A549 (cell line): ENCODE measurements around the gene UBE2D1. TPM values are rescaled to one million over a fixed set of nuclear protein-coding genes. Genes with fewer than 3 reads are reported as not detected.
"Not testable (repeated sequence)": the region's sequence is repeated elsewhere in the genome, so short reads cannot be mapped to it uniquely, and the experiment has no call there.

ENCODE experiments used
- ATAC-seq, 2 experiments: fragments of 200-7000 bp in 1 of 2; fragments of >200 bp in 1 of 2; cut with Nextera tagmentation in 1 of 2; cut with Tn5 transposase in 1 of 2; 3 replicates each; pipeline versions ENCODE4 v1.8.0 to v1.9.1; 2018 to 2020; ENCODE audit warnings: mild to moderate bottlenecking in 1 of 2, moderate library complexity in 1 of 2
- CTCF ChIA-PET: fragments of 300-600 bp; sonication (Branson Sonifier 250); formaldehyde crosslinking; extraction: SDS; loops from one replicate; lab custom pipeline; 2021; ENCODE audit warnings: antibody characterized with exemption, inconsistent platforms; lab: Yijun Ruan, JAX
- POLR2A ChIA-PET: fragments of 350-600 bp; formaldehyde crosslinking; extraction: SDS; loops from one replicate; lab custom pipeline; 2021; ENCODE audit warnings: antibody characterized with exemption, inconsistent platforms; lab: Yijun Ruan, JAX
- DNase-seq, 2 experiments: peaks; one replicate each; pipeline versions ENCODE4 v3.0.0 to v3.0.0-alpha.2; 2011 to 2016; ENCODE audit warnings: low read depth in 1 of 2, low spot score in 1 of 2
- FAIRE-seq: peaks from 2 replicates; lab custom pipeline; 2011; peaks lifted over from hg19 to GRCh38; lab: Jason Lieb, UNC
- H3K27ac ChIP-seq, 2 experiments: fragments of >200 bp; sonication (Bioruptor Twin); formaldehyde crosslinking; 3 replicates each; pipeline ENCODE4 v1.5.1; 2016 to 2017
- H3K4me1 ChIP-seq: fragments of >200 bp; sonication (Bioruptor Twin); formaldehyde crosslinking; 3 replicates; pipeline ENCODE4 v1.6.1; 2016
- H3K4me2 ChIP-seq: fragments of >200 bp; sonication (Bioruptor Twin); formaldehyde crosslinking; 3 replicates; pipeline ENCODE4 v1.6.1; 2016
- H3K4me3 ChIP-seq: fragments of >200 bp; sonication (Bioruptor Twin); formaldehyde crosslinking; 3 replicates; pipeline ENCODE4 v1.5.1; 2016
- H3K9me3 ChIP-seq: fragments of >200 bp; sonication (Bioruptor Twin); formaldehyde crosslinking; 3 replicates; pipeline ENCODE4 v1.6.1; 2016
- EHF ChIP-seq: fragments of 250-450 bp; sonication (Bioruptor Pico); IDR thresholded peaks from 2 replicates; pipeline ENCODE4 v1.5.0; 2020; ENCODE audit warnings: mild to moderate bottlenecking
- HES2 ChIP-seq: fragments of >200 bp; sonication (Bioruptor Twin); formaldehyde crosslinking; IDR thresholded peaks from 2 replicates; pipeline ENCODE4 v1.6.1; 2016
- PHF8 ChIP-seq: fragments of 200-600 bp; sonication (generic); IDR thresholded peaks from 2 replicates; pipeline ENCODE4 v1.6.1; 2016; ENCODE audit warnings: low read depth, mild to moderate bottlenecking, antibody characterized with exemption, moderate library complexity, borderline replicate concordance
- RNF2 ChIP-seq: fragments of 200-600 bp; sonication (generic); IDR thresholded peaks from 2 replicates; pipeline ENCODE4 v1.6.1; 2016; ENCODE audit warnings: low read depth, mild to moderate bottlenecking, antibody characterized with exemption, moderate library complexity, borderline replicate concordance
- ZC3H11A ChIP-seq: fragments of 450-650 bp; IDR thresholded peaks from 2 replicates; pipeline ENCODE4 v1.6.1; 2014; ENCODE audit warnings: antibody characterized with exemption, mild to moderate bottlenecking
- ZSCAN20 ChIP-seq: fragments of 250-450 bp; sonication (Bioruptor Pico); IDR thresholded peaks from 2 replicates; pipeline ENCODE4 v1.8.0; 2022; ENCODE audit warnings: mild to moderate bottlenecking, moderate library complexity
- WGBS: methylation state at CpG from one replicate; pipeline ENCODE4 v1.1.6; 2017; ENCODE audit errors: missing lambda C conversion rate; 5-methylcytosine and 5-hydroxymethylcytosine counted together
- polyA plus RNA-seq, 4 experiments: library from polyadenylated mRNA; depleted of rRNA in 3 of 4; stranded (reverse); fragments of >200 nt; fragmentation: RNase III in 1 of 4; extraction: RNeasy Plus Mini Kit Qiagen cat#74134 plus additional on column Dnase treatment in 1 of 4; gene quantifications; 2 replicates in 3 of 4; 3 replicates in 1 of 4; pipeline ENCODE4 v1.2.3, GENCODE V29; 2011 to 2017

Gene UBE2D1
- polyA plus RNA-seq, 2 of the 4 experiments (the other 2 are of a cell fraction) = 18.1 to 40.5 TPM

GRCh38 chr10:58415757-58416156, 81.0 kb downstream of the UBE2D1 start (continued):
- TF ChIP-seq RNF2 = no peak
- TF ChIP-seq EHF (CRISPR knock-in tag) = no peak
- no peak for TF ChIP-seq HES2
- no peak for TF ChIP-seq ZSCAN20 (CRISPR knock-in tag)
- no peak for TF ChIP-seq ZC3H11A
- no peak for TF ChIP-seq PHF8

GRCh38 chr10:58417902-58418301, 83.1 kb downstream of the UBE2D1 start:
- CTCF ChIA-PET = interaction anchor here (0.9 kb wide), 1 partner anchor 223 kb away, joined by 3 read pairs; no protein-coding TSS in a partner anchor
- ATAC-seq, FAIRE-seq, POLR2A ChIA-PET, H3K4me3 ChIP-seq, H3K4me2 ChIP-seq, H3K9me3 ChIP-seq, H3K27ac ChIP-seq, DNase-seq: not testable (repeated sequence)
- H3K4me1 ChIP-seq = peaks cover 28% of the 10 kb centered on the region
- 55% methylated on average over 2 of the region's 2 CpGs for WGBS

Other genes with a start within 250 kb of the UBE2D1 start
- gene IPMK, start 67.1 kb upstream of the UBE2D1 start, polyA plus RNA-seq (2011; rRNA removed) = 3.7 and 5.6 TPM in 2 replicates
- gene IPMK, start 67.1 kb upstream of the UBE2D1 start, polyA plus RNA-seq (2017; fragmentation: RNase III; extraction: RNeasy Plus Mini Kit Qiagen cat#74134 plus additional on column Dnase treatment) = 2.9 to 3.2 TPM (median 3.0 TPM) in 3 replicates
- gene CISD1, start 65.8 kb upstream of the UBE2D1 start, polyA plus RNA-seq (2011; rRNA removed) = 102 and 111 TPM in 2 replicates
- 43.5 to 48.6 TPM (median 48.1 TPM) in 3 replicates for gene CISD1, start 65.8 kb upstream of the UBE2D1 start, polyA plus RNA-seq (2017; fragmentation: RNase III; extraction: RNeasy Plus Mini Kit Qiagen cat#74134 plus additional on column Dnase treatment)
- gene TFAM, start 50.4 kb downstream of the UBE2D1 start, polyA plus RNA-seq (2011; rRNA removed) = 37.1 and 61.2 TPM in 2 replicates
- gene TFAM, start 50.4 kb downstream of the UBE2D1 start, polyA plus RNA-seq (2017; fragmentation: RNase III; extraction: RNeasy Plus Mini Kit Qiagen cat#74134 plus additional on column Dnase treatment) = 66.9 to 74.4 TPM (median 72.1 TPM) in 3 replicates
- gene BICC1, start 177.9 kb downstream of the UBE2D1 start, polyA plus RNA-seq (2011; rRNA removed) = 36.9 and 50.7 TPM in 2 replicates
- 52.4 to 57.7 TPM (median 56.8 TPM) in 3 replicates for gene BICC1, start 177.9 kb downstream of the UBE2D1 start, polyA plus RNA-seq (2017; fragmentation: RNase III; extraction: RNeasy Plus Mini Kit Qiagen cat#74134 plus additional on column Dnase treatment)